Upper lobe of right lung (tissue), 1 donor: ENCODE data around the gene PDE11A. TPM values are rescaled to one million over a fixed set of nuclear protein-coding genes. Genes with fewer than 3 reads are reported as not detected.

Experiments
- ATAC-seq: fragments of 200-7000 bp; cut with Tn5 transposase; one replicate; pipeline ENCODE4 v1.9.1; 2020; ENCODE audit warnings: mild to moderate bottlenecking, moderate library complexity
- DNase-seq: peaks from one replicate; pipeline ENCODE4 v3.0.0-alpha.2; 2020
- H3K27ac ChIP-seq: fragments of 200-600 bp; one replicate; pipeline ENCODE4 v1.8.0; 2022
- H3K27me3 ChIP-seq: fragments of 200-600 bp; one replicate; pipeline ENCODE4 v1.8.0; 2022; ENCODE audit warnings: mild to moderate bottlenecking
- H3K36me3 ChIP-seq: fragments of 200-600 bp; one replicate; pipeline ENCODE4 v1.8.0; 2022
- H3K4me1 ChIP-seq: fragments of 200-600 bp; one replicate; pipeline ENCODE4 v1.8.0; 2022
- H3K4me3 ChIP-seq: fragments of 200-600 bp; one replicate; pipeline ENCODE4 v1.8.0; 2022; ENCODE audit warnings: mild to moderate bottlenecking
- H3K9me3 ChIP-seq: fragments of 200-600 bp; one replicate; pipeline ENCODE4 v1.8.0; 2022
- CTCF ChIP-seq: fragments of 200-600 bp; IDR thresholded peaks from one replicate; pipeline ENCODE4 v1.8.0; 2022; ENCODE audit warnings: antibody characterized with exemption
- intact Hi-C: fragments of 100-400 bp; cut with DNase I; formaldehyde crosslinking; loops from one replicate; pipeline ENCODE4 v1.11.0; 2022
- total RNA-seq: library from RNA; stranded (reverse); fragmentation: NEBNext Ultra II Directional; extraction: Animal tissue kit (Norgen Biotek cat#: 25700); gene quantifications from one replicate; pipeline ENCODE4 v1.2.1, GENCODE V29; 2021
- donor health status: DM: no; HTN: yes; CAD: no; lungs with severe emphysema.

Gene PDE11A
- total RNA-seq, 1 donor from 2014 or later, result not detected

DNA sequence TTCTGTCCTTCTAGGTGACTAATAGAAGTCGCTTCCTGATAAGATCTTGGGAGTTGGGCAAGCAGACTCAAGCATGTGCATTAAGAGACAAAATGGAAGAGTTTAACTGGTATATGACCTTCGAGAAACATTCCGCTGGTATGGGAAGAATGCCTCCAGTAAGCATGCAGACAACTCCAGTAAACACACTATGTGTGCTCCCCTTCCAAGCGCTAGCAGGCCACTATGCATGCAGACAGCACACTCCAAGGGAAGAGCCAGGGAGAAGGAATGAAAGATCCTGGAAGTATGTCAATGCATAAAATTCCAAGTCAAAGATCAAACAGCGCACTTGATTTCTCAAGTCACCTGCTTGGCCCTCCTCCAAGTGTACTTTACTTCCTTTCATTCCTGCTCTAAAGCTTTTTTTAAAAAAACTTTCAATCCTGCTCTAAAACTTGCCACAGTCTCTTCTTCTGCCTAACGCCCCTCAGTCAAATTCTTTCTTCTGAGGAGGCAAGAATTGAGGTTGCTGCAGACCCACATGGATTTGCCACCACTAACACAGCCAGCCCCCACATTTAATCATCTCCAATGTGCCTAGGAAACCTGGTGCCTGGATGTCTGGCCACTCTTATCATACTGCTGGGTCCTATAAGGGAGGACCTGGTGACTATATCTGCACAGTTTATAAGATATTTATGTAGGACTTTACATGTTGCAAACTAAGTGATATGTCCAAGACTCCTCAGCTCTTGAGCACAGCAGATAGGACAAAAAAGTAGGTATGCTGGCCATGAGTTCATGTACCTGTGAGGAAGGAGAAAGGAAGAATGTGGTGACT is 239.8 kb downstream of the PDE11A start:
- H3K27me3 ChIP-seq, result no peaks in the 10 kb centered on the region
- no peaks in the 10 kb centered on the region for H3K36me3 ChIP-seq
- DNase-seq, result no peak
- H3K4me3 ChIP-seq, result no peak overlapping the region
- no peak overlapping the region for H3K27ac ChIP-seq
- no peaks in the 10 kb centered on the region for H3K4me1 ChIP-seq
- intact Hi-C loops, result no loop called here
- H3K9me3 ChIP-seq, result no peaks in the 10 kb centered on the region
- ATAC-seq, result no peak
- no peak for TF ChIP-seq CTCF

GRCh38 chr2:177830881-177831386 is 241.6 kb downstream of the PDE11A start:
- no peak for DNase-seq
- no peaks in the 10 kb centered on the region for H3K27me3 ChIP-seq
- no peak for ATAC-seq
- no peak for TF ChIP-seq CTCF
- no peaks in the 10 kb centered on the region for H3K36me3 ChIP-seq
- H3K4me3 ChIP-seq, result no peak overlapping the region
- no peaks in the 10 kb centered on the region for H3K4me1 ChIP-seq
- H3K27ac ChIP-seq, result no peak overlapping the region
- H3K9me3 ChIP-seq, result no peaks in the 10 kb centered on the region
- intact Hi-C loops, result no loop called here

DNA sequence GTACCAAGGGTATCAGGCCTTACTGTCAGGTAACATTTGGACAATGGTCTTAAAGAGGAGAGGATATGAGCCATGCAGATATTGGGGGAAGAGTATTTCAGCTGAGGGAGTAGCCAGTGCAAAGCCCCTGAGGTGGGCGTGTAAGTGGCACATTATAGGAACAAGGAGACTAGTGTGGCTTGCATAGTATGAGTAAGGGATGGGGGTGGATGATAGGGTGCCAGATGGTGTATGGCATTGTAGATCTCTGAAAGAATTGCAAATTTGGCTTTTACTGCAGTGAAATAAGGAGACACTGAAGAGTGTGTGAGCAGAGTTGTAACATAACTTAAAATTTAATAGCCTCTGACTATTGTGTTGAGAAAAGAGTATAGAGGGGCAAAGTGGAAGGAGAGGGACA is 244.0 kb downstream of the PDE11A start:
- ATAC-seq (no peak), DNase-seq (no peak)
- Histone ChIP-seq H3K4me3 (no peak overlapping the region), H3K9me3 (no peaks in the 10 kb centered on the region), H3K36me3 (no peaks in the 10 kb centered on the region), H3K27ac (no peak overlapping the region), H3K27me3 (no peaks in the 10 kb centered on the region), H3K4me1 (no peaks in the 10 kb centered on the region)
- intact Hi-C loops, result no loop called here
- TF ChIP-seq CTCF, result no peak

GRCh38 chr2:177826897-177827296 is 245.7 kb downstream of the PDE11A start:
- no peak for ATAC-seq
- Histone ChIP-seq H3K9me3 (no peaks in the 10 kb centered on the region), H3K36me3 (no peaks in the 10 kb centered on the region), H3K27ac (no peak overlapping the region), H3K27me3 (no peaks in the 10 kb centered on the region), H3K4me3 (no peak overlapping the region), H3K4me1 (no peaks in the 10 kb centered on the region)
- intact Hi-C loops, result no loop called here
- DNase-seq, result no peak
- TF ChIP-seq CTCF, result no peak

DNA sequence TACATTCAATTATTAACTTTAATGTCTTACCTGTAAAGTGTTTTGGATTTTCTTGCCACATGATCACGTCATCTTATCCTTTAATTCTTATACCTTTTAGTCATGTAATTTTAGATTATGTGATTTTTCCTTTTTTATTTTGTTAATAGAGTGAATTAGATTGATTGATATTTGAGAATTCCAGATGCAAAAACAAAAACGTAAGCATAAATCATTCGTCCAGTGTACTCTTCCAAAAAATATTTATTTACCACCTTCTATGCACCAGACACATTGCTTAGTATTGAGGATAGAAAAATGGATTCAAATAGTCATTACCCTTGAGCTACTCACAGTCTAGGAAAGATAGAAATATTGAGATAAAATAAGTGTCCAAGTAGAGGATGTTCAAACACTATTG is 249.6 kb downstream of the PDE11A start:
- H3K4me1 ChIP-seq, result no peaks in the 10 kb centered on the region
- H3K4me3 ChIP-seq, result no peak overlapping the region
- no peaks in the 10 kb centered on the region for H3K36me3 ChIP-seq
- H3K27ac ChIP-seq, result no peak overlapping the region
- DNase-seq (no peak), ATAC-seq (no peak)
- intact Hi-C loops, result no loop called here
- no peak for TF ChIP-seq CTCF
- H3K9me3 ChIP-seq, result no peaks in the 10 kb centered on the region
- no peaks in the 10 kb centered on the region for H3K27me3 ChIP-seq
